HG03039 (cell line): Measurements from ENCODE around the gene BSCL2.
"Not testable (repeated sequence)": the region's sequence is repeated elsewhere in the genome, so short reads cannot be mapped to it uniquely, and the experiment has no call there.

Experiments
- ATAC-seq: cut with Tn5 transposase; IDR thresholded peaks from one replicate; pipeline ENCODE4 v1.9.1; 2021; ENCODE audit warnings: mild to moderate bottlenecking, moderate library complexity; ENCODE audit not compliant: unreplicated experiment

The BSCL2 gene

DNA sequence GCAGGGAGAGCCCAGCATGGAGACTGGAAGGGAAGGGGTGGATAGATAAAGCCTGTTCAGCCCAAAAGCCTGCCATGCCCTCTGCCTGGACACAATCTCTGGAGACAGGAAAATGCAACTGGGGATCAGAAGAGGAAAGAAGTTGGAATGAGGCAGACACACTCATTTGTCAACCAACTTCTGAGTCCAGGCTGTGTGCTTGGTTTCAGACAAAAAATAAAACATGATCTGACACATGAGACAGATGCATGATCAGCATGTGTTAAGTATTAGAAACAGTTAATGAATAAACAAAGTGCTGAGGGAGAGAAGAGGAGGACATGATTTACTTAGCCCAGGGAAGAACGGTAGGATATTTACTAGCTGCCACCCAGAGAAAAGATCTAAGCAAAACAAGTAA is 18.7 kb downstream of the BSCL2 start:
- no peak for ATAC-seq

DNA sequence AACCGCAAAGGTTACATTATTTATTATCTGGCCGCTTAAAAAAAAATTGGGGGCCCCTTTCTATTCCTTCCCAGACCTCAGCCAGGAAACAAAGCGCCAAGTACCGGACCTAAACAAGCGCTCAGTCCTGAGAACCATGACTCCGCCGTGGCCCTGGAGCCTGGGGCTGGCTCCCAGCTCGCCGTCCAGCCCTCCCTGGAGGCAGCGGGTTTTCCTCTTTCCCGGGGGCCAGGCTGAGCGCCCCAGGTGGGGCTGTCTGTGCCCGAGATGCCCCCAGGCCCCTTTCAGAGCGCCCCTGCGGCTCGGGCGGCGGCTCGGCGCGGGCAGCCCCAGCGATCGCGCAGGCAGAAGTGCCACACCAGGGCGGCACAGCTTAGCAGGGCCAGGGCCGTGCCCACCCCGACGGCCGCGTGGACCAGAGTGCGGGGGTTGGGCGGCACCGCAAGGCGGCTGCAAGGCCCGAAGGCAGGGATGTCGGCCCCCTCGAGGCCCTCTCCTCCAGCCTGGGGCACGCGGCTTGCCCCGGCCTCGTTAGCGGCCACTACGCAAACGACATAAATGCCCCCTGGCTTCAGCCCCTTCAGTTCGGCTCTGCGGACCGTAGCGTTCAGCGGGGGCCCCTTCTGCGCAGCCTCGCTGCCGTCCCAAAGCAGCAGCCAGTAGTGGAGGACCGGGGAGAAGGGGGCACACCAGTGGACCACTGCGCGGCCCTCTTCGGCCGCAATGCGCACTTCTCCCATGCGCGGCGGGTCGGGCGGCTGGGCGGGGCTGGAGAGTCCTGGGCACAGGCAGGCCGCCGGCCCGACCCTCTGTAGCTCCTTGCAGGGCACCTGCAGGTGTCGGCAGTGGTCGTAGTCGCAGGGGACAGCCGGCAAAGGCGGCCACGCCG is 19.5 kb downstream of the BSCL2 start:
- ATAC-seq, result no peak

GRCh38 chr11:62682518-62682917 is 24.7 kb downstream of the BSCL2 start:
- no peak for ATAC-seq

DNA sequence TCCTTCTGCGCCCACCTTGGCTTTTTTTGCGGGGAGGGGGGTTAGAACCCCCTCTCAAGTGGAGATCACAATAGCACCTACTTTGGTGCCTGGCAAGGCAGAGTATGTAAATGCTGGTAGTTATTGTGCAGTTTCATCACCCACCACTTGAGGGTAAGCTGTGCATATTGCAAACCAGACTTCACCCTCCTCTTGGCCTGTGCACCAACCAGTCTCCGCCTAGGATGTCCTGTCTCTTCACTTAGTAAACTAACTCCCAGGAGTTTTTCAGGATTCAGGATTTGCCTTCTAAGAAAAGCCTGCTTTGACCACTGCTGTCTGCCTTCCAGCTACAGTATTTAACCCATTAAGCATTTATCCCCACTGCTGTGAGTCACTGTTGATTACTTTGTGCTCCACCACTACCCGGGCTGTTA is 26.4 kb downstream of the BSCL2 start:
- no peak for ATAC-seq

GRCh38 chr11:62678770-62679696 is 28.2 kb downstream of the BSCL2 start, which contains the start of gene UBXN1:
Gene UBXN1 (minus strand): TSS chr11:62679073. CDS start chr11:62678923, 150 bp downstream.
- peak; percentile 51 for ATAC-seq

GRCh38 chr11:62678433-62678769 is 28.8 kb downstream of the BSCL2 start:
- ATAC-seq, result no peak

GRCh38 chr11:62677714-62678113 is 29.5 kb downstream of the BSCL2 start:
- ATAC-seq, result no peak

DNA sequence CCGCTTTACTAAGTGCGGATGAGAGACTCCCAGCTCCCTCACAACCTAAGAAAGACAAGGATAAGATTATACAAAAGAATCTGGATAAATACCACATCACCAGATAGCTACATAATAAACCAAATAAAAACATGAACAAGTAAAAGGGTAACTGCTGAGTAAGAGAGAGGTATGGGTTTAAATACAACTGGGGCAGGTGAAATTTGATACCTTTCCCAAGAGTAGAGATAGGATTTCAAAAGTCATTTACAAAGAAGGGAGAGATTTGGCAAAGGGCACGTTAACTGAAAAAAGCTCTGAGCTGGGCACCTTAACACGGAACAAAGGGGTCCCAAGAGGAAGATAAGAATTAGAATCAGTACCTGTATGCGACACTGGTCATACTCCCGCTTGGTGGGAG is 30.1 kb downstream of the BSCL2 start:
- ATAC-seq, result no peak

DNA sequence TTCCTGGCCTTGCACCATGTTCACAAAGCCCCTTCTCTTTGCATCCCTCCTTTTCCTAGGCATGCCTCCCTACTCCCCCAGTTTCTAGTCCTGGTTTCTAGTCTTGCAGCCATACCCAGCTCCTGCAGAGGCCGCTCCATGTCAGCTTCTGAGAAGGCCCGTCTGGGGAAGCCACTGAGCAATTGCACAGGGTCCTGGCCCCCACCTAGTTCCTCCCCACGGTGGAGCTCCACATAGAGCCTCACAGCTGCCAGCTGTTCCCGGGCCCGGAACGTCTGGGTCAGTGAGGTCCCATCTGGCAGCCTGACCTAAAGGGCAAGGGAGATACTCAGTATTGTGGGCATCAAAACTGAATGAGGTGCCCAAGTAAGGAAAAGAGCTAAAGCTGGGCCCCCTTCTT is 30.5 kb downstream of the BSCL2 start:
- ATAC-seq, result no peak

DNA sequence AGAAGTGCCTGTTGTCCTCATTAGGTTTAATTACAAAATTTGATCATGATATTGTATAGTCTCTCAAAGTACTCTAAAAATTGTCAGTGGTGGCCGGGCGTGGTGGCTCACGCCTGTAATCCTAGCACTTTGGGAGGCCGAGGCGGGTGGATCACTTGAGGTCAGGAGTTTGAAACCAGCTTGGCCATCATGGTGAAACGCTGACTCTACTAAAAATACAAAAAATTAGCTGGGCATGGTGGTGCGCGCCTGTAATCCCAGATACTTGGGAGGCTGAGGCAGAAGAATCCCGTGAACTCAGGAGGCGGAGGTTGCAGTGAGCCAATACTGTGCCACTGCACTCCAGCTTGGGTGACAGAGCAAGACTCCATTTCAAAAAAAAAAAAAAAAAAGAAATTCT is 31.8 kb downstream of the BSCL2 start:
- not testable (repeated sequence) for ATAC-seq

- ATAC-seq, result no peak
Measured at GRCh38 chr11:62673196-62673525, 34.1 kb downstream of the BSCL2 start.

DNA sequence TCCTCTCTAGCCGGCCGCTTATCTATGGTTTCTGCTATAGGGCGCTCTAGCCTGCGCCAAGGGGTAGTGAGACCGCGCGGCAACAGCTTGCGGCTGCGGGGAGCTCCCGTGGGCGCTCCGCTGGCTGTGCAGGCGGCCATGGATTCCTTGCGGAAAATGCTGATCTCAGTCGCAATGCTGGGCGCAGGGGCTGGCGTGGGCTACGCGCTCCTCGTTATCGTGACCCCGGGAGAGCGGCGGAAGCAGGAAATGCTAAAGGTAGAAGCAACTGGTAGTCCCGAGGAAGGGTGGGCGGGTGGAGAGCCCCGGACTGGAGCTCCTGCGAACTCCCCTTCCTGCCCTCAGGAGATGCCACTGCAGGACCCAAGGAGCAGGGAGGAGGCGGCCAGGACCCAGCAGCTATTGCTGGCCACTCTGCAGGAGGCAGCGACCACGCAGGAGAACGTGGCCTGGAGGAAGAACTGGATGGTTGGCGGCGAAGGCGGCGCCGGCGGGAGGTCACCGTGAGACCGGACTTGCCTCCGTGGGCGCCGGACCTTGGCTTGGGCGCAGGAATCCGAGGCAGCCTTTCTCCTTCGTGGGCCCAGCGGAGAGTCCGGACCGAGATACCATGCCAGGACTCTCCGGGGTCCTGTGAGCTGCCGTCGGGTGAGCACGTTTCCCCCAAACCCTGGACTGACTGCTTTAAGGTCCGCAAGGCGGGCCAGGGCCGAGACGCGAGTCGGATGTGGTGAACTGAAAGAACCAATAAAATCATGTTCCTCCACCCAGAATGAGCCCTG is 35.4 kb downstream of the BSCL2 start, which contains the start of the genes LBHD1 and UQCC3:
TSS of gene LBHD1 (minus strand) at position 660 of the 782 bp plus-strand sequence. CDS start 2,236 bp downstream, outside the sequence.
TSS of gene UQCC3 (plus strand) at position 66 of the 782 bp plus-strand sequence. CDS start at position 139, 73 bp downstream.
- ATAC-seq, result peak; percentile 37

DNA sequence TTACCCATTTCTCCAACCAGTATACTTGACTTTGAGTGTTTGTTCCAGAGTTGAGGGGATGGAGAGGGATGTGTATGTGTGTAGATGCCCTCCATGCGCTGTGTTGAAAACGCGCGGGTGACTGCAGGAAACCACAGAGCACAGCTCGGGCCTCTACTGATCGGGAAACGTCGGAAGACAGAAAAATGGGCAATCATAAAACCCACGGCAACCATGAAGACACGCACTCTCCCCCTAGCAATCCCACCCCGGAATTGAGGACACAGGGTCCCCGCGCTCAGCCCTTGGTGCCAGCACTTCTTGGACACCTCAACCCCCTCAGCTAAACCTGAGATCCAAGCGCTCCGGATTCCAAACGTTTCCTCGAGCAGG is 36.0 kb downstream of the BSCL2 start:
- peak; percentile 12 for ATAC-seq

GRCh38 chr11:62669420-62670161 is 37.6 kb downstream of the BSCL2 start:
- no peak for ATAC-seq

DNA sequence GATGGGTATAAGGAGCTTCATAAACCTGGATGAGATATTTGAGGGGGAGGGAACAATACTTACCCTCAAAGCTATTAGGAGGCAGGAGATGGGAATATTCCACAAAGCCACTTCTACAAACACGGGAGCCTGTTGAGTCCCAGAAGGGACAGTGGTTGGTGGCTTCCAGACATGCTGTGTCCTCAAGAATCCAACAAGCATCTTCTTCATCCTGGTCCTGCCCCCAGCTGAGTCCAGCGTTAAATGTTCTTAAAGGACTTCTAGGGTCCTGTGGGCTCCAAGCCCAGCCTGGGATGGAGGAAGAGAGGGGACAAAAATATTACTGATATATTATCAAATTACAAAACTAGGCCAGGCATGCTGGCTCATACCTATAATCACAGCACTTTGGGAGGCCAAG is 39.8 kb downstream of the BSCL2 start:
- ATAC-seq, result no peak

DNA sequence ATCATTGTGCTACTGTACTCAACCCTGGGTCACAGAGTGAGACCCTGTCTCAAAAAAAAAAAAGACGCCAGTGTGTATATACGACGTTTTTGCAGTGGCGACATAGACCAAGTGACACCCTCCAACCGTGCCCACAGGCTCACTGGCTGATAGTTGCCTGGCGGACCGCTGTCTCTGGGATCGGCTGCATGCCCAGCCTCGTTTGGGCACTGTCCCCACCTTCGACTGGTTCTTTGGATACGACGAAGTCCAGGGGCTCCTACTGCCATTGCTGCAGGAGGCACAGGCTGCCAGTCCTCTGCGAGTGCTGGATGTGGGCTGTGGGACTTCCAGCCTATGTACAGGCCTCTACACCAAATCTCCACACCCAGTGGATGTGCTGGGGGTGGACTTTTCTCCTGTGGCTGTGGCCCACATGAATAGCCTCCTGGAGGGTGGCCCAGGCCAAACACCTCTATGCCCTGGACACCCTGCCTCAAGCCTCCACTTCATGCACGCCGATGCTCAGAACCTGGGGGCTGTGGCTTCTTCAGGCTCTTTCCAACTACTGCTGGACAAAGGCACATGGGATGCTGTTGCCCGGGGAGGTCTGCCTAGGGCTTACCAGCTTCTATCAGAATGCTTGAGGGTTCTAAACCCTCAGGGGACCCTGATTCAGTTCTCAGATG is 40.8 kb downstream of the BSCL2 start:
- ATAC-seq, result no peak

GRCh38 chr11:62665599-62666258 is 41.5 kb downstream of the BSCL2 start:
- ATAC-seq, result peak; percentile 9

GRCh38 chr11:62665075-62665598 is 42.1 kb downstream of the BSCL2 start, which contains the start of the genes C11orf98 and CSKMT:
Gene C11orf98 (minus strand): TSS chr11:62665210. CDS start chr11:62665169, 41 bp downstream.
Gene CSKMT (plus strand): TSS chr11:62665312. CDS start chr11:62665880, 568 bp downstream.
- ATAC-seq, result peak; percentile 71
